Colonic mucosa (tissue), 4 donors: Measurements from ENCODE around the gene SON. TPM values are rescaled to one million over a fixed set of nuclear protein-coding genes. Genes with fewer than 3 reads are reported as not detected.
"Not testable (repeated sequence)": the region's sequence is repeated elsewhere in the genome, so short reads cannot be mapped to it uniquely, and the experiment has no call there.

ENCODE experiments used
- DNase-seq: peaks from one replicate; pipeline ENCODE4 v3.0.0-alpha.2; 2020
- H3K27ac ChIP-seq: fragments of 200-600 bp; one replicate; pipeline ENCODE4 v1.8.0; 2021
- H3K27me3 ChIP-seq: fragments of 200-600 bp; one replicate; pipeline ENCODE4 v1.8.0; 2021
- H3K36me3 ChIP-seq: fragments of 200-600 bp; one replicate; pipeline ENCODE4 v1.8.0; 2021
- H3K4me1 ChIP-seq: fragments of 200-600 bp; one replicate; pipeline ENCODE4 v1.8.0; 2021; ENCODE audit warnings: mild to moderate bottlenecking
- H3K4me3 ChIP-seq: fragments of 200-600 bp; one replicate; pipeline ENCODE4 v1.8.0; 2021
- H3K9ac ChIP-seq, 2 donors: one replicate each; pipeline ENCODE4 v1.7.0; 2013; ENCODE audit warnings: control low read depth in 2 of 2, low read depth in 2 of 2, low read length in 2 of 2
- H3K9me3 ChIP-seq: fragments of 200-600 bp; one replicate; pipeline ENCODE4 v1.8.0; 2021
- CTCF ChIP-seq: fragments of 200-600 bp; IDR thresholded peaks from one replicate; pipeline ENCODE4 v1.8.0; 2022; ENCODE audit warnings: antibody characterized with exemption, mild to moderate bottlenecking
- intact Hi-C: fragments of 100-400 bp; cut with DNase I; formaldehyde crosslinking; loops from one replicate; pipeline ENCODE4 v1.14.1; 2022
- total RNA-seq, 2 donors: library from RNA; stranded (reverse); fragmentation: NEBNext Ultra II Directional in 1 of 2; extraction: Animal tissue kit (Norgen Biotek cat#: 25700) in 1 of 2; gene quantifications; one replicate each; pipeline ENCODE4 v1.2.1, GENCODE V29; 2021
- donor health status: healthy.
- donor health status: DM: no; HTN: no; CAD: no.
- donor health status: DM: no; HTN: no; CAD: no.

Gene SON
- total RNA-seq, 2 donors from 2014 or later = 190 to 213 TPM

DNA sequence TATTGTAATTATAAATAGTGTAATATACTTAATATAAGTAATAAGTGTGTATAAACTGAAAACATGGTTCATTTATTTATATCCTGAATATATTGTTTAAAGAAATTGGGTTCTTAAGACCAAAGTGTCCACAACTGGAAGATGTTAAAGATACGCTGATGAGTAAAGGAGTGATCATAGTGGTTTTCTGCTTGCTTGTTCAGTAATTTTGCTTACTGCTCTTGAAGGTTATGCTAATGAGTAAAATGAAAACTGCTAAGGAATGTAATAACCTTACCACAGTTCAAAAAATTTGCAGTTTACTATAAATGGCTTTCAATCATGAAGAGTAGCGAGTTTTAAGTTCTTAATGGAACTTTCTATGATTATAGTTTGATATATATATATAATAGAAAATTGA lies 23.7 kb downstream of the SON start:
- Histone ChIP-seq H3K4me3 (no peak overlapping the region), H3K4me1 (no peaks in the 10 kb centered on the region), H3K9ac (no peak overlapping the region), H3K9me3 (no peaks in the 10 kb centered on the region), H3K36me3 (peaks cover 16% of the 10 kb centered on the region), H3K27ac (no peak overlapping the region), H3K27me3 (no peaks in the 10 kb centered on the region)
- TF ChIP-seq CTCF = no peak
- no peak for DNase-seq
- intact Hi-C loops = no loop called here

GRCh38 chr21:33567914-33568313 lies 25.1 kb downstream of the SON start:
- intact Hi-C loops = no loop called here
- H3K36me3 ChIP-seq = peaks cover 18% of the 10 kb centered on the region

DNA sequence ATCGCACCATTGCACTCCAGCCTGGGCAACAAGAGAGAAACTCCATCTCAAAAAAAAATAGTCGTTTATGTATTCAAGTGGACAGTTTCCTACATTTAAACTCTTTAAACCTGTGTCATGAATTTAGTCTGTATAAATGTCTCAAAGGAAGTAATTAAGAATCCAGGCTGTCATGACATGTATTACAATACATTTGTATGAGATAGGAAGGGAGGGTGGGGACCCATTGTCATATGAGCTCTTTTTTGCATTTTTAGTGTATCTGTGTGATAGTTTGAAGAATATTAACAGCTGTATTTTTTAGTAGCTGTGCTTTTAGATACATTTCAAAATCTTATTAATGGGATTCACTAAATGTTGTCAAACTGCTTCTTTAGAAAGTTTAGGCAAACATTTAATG lies 25.6 kb downstream of the SON start:
- no peak for TF ChIP-seq CTCF
- Histone ChIP-seq H3K4me1 (no peaks in the 10 kb centered on the region), H3K9me3 (no peaks in the 10 kb centered on the region), H3K27me3 (no peaks in the 10 kb centered on the region), H3K4me3 (no peak overlapping the region), H3K36me3 (peaks cover 18% of the 10 kb centered on the region), H3K9ac (no peak overlapping the region), H3K27ac (no peak overlapping the region)
- DNase-seq = no peak
- intact Hi-C loops = no loop called here

More at GRCh38 chr21:33567914-33568313, 25.1 kb downstream of the SON start:
- no peaks in the 10 kb centered on the region for H3K4me1 ChIP-seq
- H3K4me3 ChIP-seq = no peak overlapping the region
- no peaks in the 10 kb centered on the region for H3K9me3 ChIP-seq
- no peak for TF ChIP-seq CTCF
- DNase-seq = no peak
- no peak overlapping the region for H3K27ac ChIP-seq
- H3K9ac ChIP-seq = no peak overlapping the region
- H3K27me3 ChIP-seq = no peaks in the 10 kb centered on the region

- no peak overlapping the region for H3K4me3 ChIP-seq
- no peaks in the 10 kb centered on the region for H3K9me3 ChIP-seq
- intact Hi-C loops = no loop called here
- no peak for TF ChIP-seq CTCF
- DNase-seq = no peak
- no peaks in the 10 kb centered on the region for H3K27me3 ChIP-seq
- H3K4me1 ChIP-seq = no peaks in the 10 kb centered on the region
- H3K27ac ChIP-seq = no peak overlapping the region
- H3K36me3 ChIP-seq = peaks cover 18% of the 10 kb centered on the region
- no peak overlapping the region for H3K9ac ChIP-seq
Observed at GRCh38 chr21:33569991-33570390, 27.2 kb downstream of the SON start.

GRCh38 chr21:33572350-33572749 lies 29.5 kb downstream of the SON start:
- no peak overlapping the region for H3K4me3 ChIP-seq
- intact Hi-C loops = no loop called here
- no peak overlapping the region for H3K27ac ChIP-seq
- H3K9me3 ChIP-seq = no peaks in the 10 kb centered on the region
- H3K4me1 ChIP-seq = no peaks in the 10 kb centered on the region
- no peak for DNase-seq
- H3K27me3 ChIP-seq = no peaks in the 10 kb centered on the region
- TF ChIP-seq CTCF = no peak
- no peak overlapping the region for H3K9ac ChIP-seq
- H3K36me3 ChIP-seq = peaks cover 18% of the 10 kb centered on the region

DNA sequence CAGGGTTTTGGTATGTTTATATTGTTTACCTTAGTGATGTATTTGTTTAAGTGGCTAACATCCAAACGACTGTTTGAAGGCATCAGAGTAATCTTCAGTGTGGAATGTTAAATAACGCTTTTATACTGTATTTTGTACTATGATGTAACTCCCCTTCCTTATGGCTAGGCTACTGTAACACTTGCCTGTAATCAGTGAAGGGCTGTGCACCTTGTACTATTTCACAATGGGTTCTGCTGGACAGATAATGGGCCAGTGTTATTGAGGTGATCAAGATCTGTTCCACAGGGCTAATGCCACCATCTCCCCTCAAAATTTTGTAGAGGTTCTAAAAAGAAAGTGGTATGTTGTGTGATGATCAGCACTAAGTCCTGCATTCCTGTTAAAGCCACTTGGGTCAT lies 33.9 kb downstream of the SON start:
- H3K4me3 ChIP-seq = not testable (repeated sequence)

More for the DNA sequence above, 33.9 kb downstream of the SON start:
- H3K9ac ChIP-seq, H3K9me3 ChIP-seq, H3K4me1 ChIP-seq, intact Hi-C loops, H3K27me3 ChIP-seq, H3K36me3 ChIP-seq, H3K27ac ChIP-seq, DNase-seq: not testable (repeated sequence)
